ENCODE data around the gene COL13A1.
A peak's percentile ranks its signal among the peaks of the same experiment; 100 is the strongest.

Gene COL13A1

GRCh38 chr10:69911613-69912528 lies 110.2 kb downstream of the COL13A1 start:
- H3K9me3 ChIP-seq (ENCODE audit: control extremely low read depth in 1 of 5, control insufficient read depth in 4 of 5, insufficient read depth in 2 of 5, low read depth in 1 of 5, low read length in 4 of 5) = no peaks in the 10 kb centered on the region
- WGBS (ENCODE audit: insufficient coverage) = 91% methylated on average over 17 of the region's 18 CpGs
- H3K36me3 ChIP-seq (ENCODE audit: control insufficient read depth in 4 of 4, insufficient read depth in 4 of 4, low read length in 3 of 4) = no peaks in the 10 kb centered on the region
- H3K27ac ChIP-seq (ENCODE audit: insufficient read depth in 1 of 2, low read depth in 1 of 2, low read length in 2 of 2, poor library complexity in 1 of 2, severe bottlenecking in 2 of 2) = no peak overlapping the region
- DNase-seq = no peak
- ChIA-PET POLR2A (interaction anchor here (0.6 kb wide), 1 partner anchor 118 kb away, joined by 3 read pairs; no protein-coding TSS in a partner anchor), CTCF (interaction anchor here (1.0 to 1.7 kb wide), 5 partner anchors 11 to 267 kb away, joined by 3 to 11 read pairs (median 5); no protein-coding TSS in a partner anchor)
- peaks cover 0 to 4% (median 0%) of the 10 kb centered on the region in 4 experiments for H3K4me1 ChIP-seq (ENCODE audit: control extremely low read depth in 1 of 4, control insufficient read depth in 4 of 4, insufficient read depth in 4 of 4, low read length in 3 of 4)
- peaks cover 0 to 5% (median 0%) of the 10 kb centered on the region in 5 experiments for H3K27me3 ChIP-seq (replicated peaks in 2 of 5; ENCODE audit: control insufficient read depth in 4 of 5, insufficient read depth in 5 of 5, low read length in 4 of 5)
- no peak overlapping the region for H3K4me3 ChIP-seq (ENCODE audit: control insufficient read depth in 1 of 7, extremely low read depth in 1 of 7, insufficient read depth in 4 of 7, low read depth in 2 of 7, low read length in 6 of 7)

GRCh38 chr10:69912589-69912988 lies 110.9 kb downstream of the COL13A1 start:
- Histone ChIP-seq H3K36me3 (ENCODE audit: control insufficient read depth in 4 of 4, insufficient read depth in 4 of 4, low read length in 3 of 4) (no peaks in the 10 kb centered on the region), H3K27me3 (replicated peaks in 2 of 5; ENCODE audit: control insufficient read depth in 4 of 5, insufficient read depth in 5 of 5, low read length in 4 of 5) (peaks cover 0 to 5% (median 0%) of the 10 kb centered on the region in 5 experiments), H3K27ac (ENCODE audit: insufficient read depth in 1 of 2, low read depth in 1 of 2, low read length in 2 of 2, poor library complexity in 1 of 2, severe bottlenecking in 2 of 2) (no peak overlapping the region), H3K4me3 (ENCODE audit: control insufficient read depth in 1 of 7, extremely low read depth in 1 of 7, insufficient read depth in 4 of 7, low read depth in 2 of 7, low read length in 6 of 7) (no peak overlapping the region), H3K9me3 (ENCODE audit: control extremely low read depth in 1 of 5, control insufficient read depth in 4 of 5, insufficient read depth in 2 of 5, low read depth in 1 of 5, low read length in 4 of 5) (no peaks in the 10 kb centered on the region), H3K4me1 (ENCODE audit: control extremely low read depth in 1 of 4, control insufficient read depth in 4 of 4, insufficient read depth in 4 of 4, low read length in 3 of 4) (peaks cover 0 to 4% (median 0%) of the 10 kb centered on the region in 4 experiments)
- ChIA-PET CTCF (interaction anchor here (1.0 to 1.7 kb wide), 4 partner anchors 12 to 268 kb away, joined by 3 to 11 read pairs (median 4); no protein-coding TSS in a partner anchor), POLR2A (no interaction called here)
- WGBS (ENCODE audit: insufficient coverage) = 36% methylated on average over 3 of the region's 4 CpGs
- DNase-seq = no peak

GRCh38 chr10:69913606-69914382 lies 112.1 kb downstream of the COL13A1 start:
- 84% methylated on average over 5 of the region's 13 CpGs for WGBS (ENCODE audit: insufficient coverage)

GRCh38 chr10:69914398-69915214 lies 112.9 kb downstream of the COL13A1 start:
- 33% methylated on average over 9 of the region's 13 CpGs for WGBS (ENCODE audit: insufficient coverage)
- ChIA-PET POLR2A (no interaction called here), CTCF (interaction anchor here (0.7 to 2.8 kb wide), 30 partner anchors 10 to 272 kb away, joined by 3 to 20 read pairs (median 4); no protein-coding TSS in a partner anchor)
- Histone ChIP-seq H3K36me3 (ENCODE audit: control insufficient read depth in 4 of 4, insufficient read depth in 4 of 4, low read length in 3 of 4) (no peaks in the 10 kb centered on the region), H3K27ac (ENCODE audit: insufficient read depth in 1 of 2, low read depth in 1 of 2, low read length in 2 of 2, poor library complexity in 1 of 2, severe bottlenecking in 2 of 2) (no peak overlapping the region), H3K9me3 (ENCODE audit: control extremely low read depth in 1 of 5, control insufficient read depth in 4 of 5, insufficient read depth in 2 of 5, low read depth in 1 of 5, low read length in 4 of 5) (no peaks in the 10 kb centered on the region), H3K4me1 (ENCODE audit: control extremely low read depth in 1 of 4, control insufficient read depth in 4 of 4, insufficient read depth in 4 of 4, low read length in 3 of 4) (peaks cover 0 to 4% (median 0%) of the 10 kb centered on the region in 4 experiments), H3K27me3 (replicated peaks in 2 of 5; ENCODE audit: control insufficient read depth in 4 of 5, insufficient read depth in 5 of 5, low read length in 4 of 5) (no peaks in the 10 kb centered on the region), H3K4me3 (ENCODE audit: control insufficient read depth in 1 of 7, extremely low read depth in 1 of 7, insufficient read depth in 4 of 7, low read depth in 2 of 7, low read length in 6 of 7) (no peak overlapping the region)
- peak; percentile 44 to 78 (median 68) for DNase-seq

More at GRCh38 chr10:69913606-69914382, 112.1 kb downstream of the COL13A1 start:
- H3K27me3 ChIP-seq (replicated peaks in 2 of 5; ENCODE audit: control insufficient read depth in 4 of 5, insufficient read depth in 5 of 5, low read length in 4 of 5) = no peaks in the 10 kb centered on the region
- ChIA-PET POLR2A (no interaction called here), CTCF (interaction anchor here (0.7 to 2.8 kb wide), 26 partner anchors 9 to 272 kb away, joined by 3 to 20 read pairs (median 4); no protein-coding TSS in a partner anchor)
- no peak for DNase-seq
- H3K4me3 ChIP-seq (ENCODE audit: control insufficient read depth in 1 of 7, extremely low read depth in 1 of 7, insufficient read depth in 4 of 7, low read depth in 2 of 7, low read length in 6 of 7) = no peak overlapping the region
- H3K27ac ChIP-seq (ENCODE audit: insufficient read depth in 1 of 2, low read depth in 1 of 2, low read length in 2 of 2, poor library complexity in 1 of 2, severe bottlenecking in 2 of 2) = no peak overlapping the region
- H3K36me3 ChIP-seq (ENCODE audit: control insufficient read depth in 4 of 4, insufficient read depth in 4 of 4, low read length in 3 of 4) = no peaks in the 10 kb centered on the region
- peaks cover 0 to 4% (median 0%) of the 10 kb centered on the region in 4 experiments for H3K4me1 ChIP-seq (ENCODE audit: control extremely low read depth in 1 of 4, control insufficient read depth in 4 of 4, insufficient read depth in 4 of 4, low read length in 3 of 4)
- H3K9me3 ChIP-seq (ENCODE audit: control extremely low read depth in 1 of 5, control insufficient read depth in 4 of 5, insufficient read depth in 2 of 5, low read depth in 1 of 5, low read length in 4 of 5) = no peaks in the 10 kb centered on the region

GRCh38 chr10:69915215-69915560 lies 113.5 kb downstream of the COL13A1 start:
- ChIA-PET POLR2A (no interaction called here), CTCF (interaction anchor here (0.9 to 2.8 kb wide), 29 partner anchors 10 to 273 kb away, joined by 3 to 20 read pairs (median 4); no protein-coding TSS in a partner anchor)
- no peak overlapping the region for H3K27ac ChIP-seq (ENCODE audit: insufficient read depth in 1 of 2, low read depth in 1 of 2, low read length in 2 of 2, poor library complexity in 1 of 2, severe bottlenecking in 2 of 2)
- 89% methylated on average over 3 of the region's 3 CpGs for WGBS (ENCODE audit: insufficient coverage)
- peak in 1 of 3 donors; percentile 6 for DNase-seq
- no peak overlapping the region for H3K4me3 ChIP-seq (ENCODE audit: control insufficient read depth in 1 of 7, extremely low read depth in 1 of 7, insufficient read depth in 4 of 7, low read depth in 2 of 7, low read length in 6 of 7)
- no peaks in the 10 kb centered on the region for H3K9me3 ChIP-seq (ENCODE audit: control extremely low read depth in 1 of 5, control insufficient read depth in 4 of 5, insufficient read depth in 2 of 5, low read depth in 1 of 5, low read length in 4 of 5)
- H3K4me1 ChIP-seq (ENCODE audit: control extremely low read depth in 1 of 4, control insufficient read depth in 4 of 4, insufficient read depth in 4 of 4, low read length in 3 of 4) = peaks cover 0 to 4% (median 0%) of the 10 kb centered on the region in 4 experiments
- H3K27me3 ChIP-seq (replicated peaks in 2 of 5; ENCODE audit: control insufficient read depth in 4 of 5, insufficient read depth in 5 of 5, low read length in 4 of 5) = no peaks in the 10 kb centered on the region
- no peaks in the 10 kb centered on the region for H3K36me3 ChIP-seq (ENCODE audit: control insufficient read depth in 4 of 4, insufficient read depth in 4 of 4, low read length in 3 of 4)

GRCh38 chr10:69916118-69916517 lies 114.4 kb downstream of the COL13A1 start:
- POLR2A ChIA-PET = no interaction called here
- 95% methylated on average over 6 of the region's 6 CpGs for WGBS (ENCODE audit: insufficient coverage)
- CTCF ChIA-PET = interaction anchor here (0.8 to 2.8 kb wide), 10 partner anchors 9 to 272 kb away, joined by 3 to 14 read pairs (median 4); no protein-coding TSS in a partner anchor
- DNase-seq = no peak
- H3K4me1 ChIP-seq (ENCODE audit: control extremely low read depth in 1 of 4, control insufficient read depth in 4 of 4, insufficient read depth in 4 of 4, low read length in 3 of 4) = peaks cover 0 to 4% (median 0%) of the 10 kb centered on the region in 4 experiments
- H3K27ac ChIP-seq (ENCODE audit: insufficient read depth in 1 of 2, low read depth in 1 of 2, low read length in 2 of 2, poor library complexity in 1 of 2, severe bottlenecking in 2 of 2) = no peak overlapping the region
- no peak overlapping the region for H3K4me3 ChIP-seq (ENCODE audit: control insufficient read depth in 1 of 7, extremely low read depth in 1 of 7, insufficient read depth in 4 of 7, low read depth in 2 of 7, low read length in 6 of 7)
- H3K36me3 ChIP-seq (ENCODE audit: control insufficient read depth in 4 of 4, insufficient read depth in 4 of 4, low read length in 3 of 4) = no peaks in the 10 kb centered on the region
- H3K9me3 ChIP-seq (ENCODE audit: control extremely low read depth in 1 of 5, control insufficient read depth in 4 of 5, insufficient read depth in 2 of 5, low read depth in 1 of 5, low read length in 4 of 5) = no peaks in the 10 kb centered on the region
- H3K27me3 ChIP-seq (replicated peaks in 2 of 5; ENCODE audit: control insufficient read depth in 4 of 5, insufficient read depth in 5 of 5, low read length in 4 of 5) = peaks cover 0 to 2% (median 0%) of the 10 kb centered on the region in 5 experiments

All from common myeloid progenitor, CD34-positive (primary cell).